CD8-positive, alpha-beta memory T cell (primary cell): ENCODE data around the gene TAAR8. TPM values are rescaled to one million over a fixed set of nuclear protein-coding genes. Genes with fewer than 3 reads are reported as not detected.

Experiments
- polyA plus RNA-seq: library from polyadenylated mRNA; unstranded; fragments of 300-500 nt; fragmentation: Illumina TruSeq; gene quantifications from one replicate; pipeline ENCODE4 v1.2.3, GENCODE V29; 2021
- total RNA-seq, 2 experiments: library from RNA; stranded (reverse); gene quantifications; one replicate each; pipeline ENCODE4 v1.2.3, GENCODE V29; 2021

TAAR8 gene
- total and polyA plus RNA-seq, 3 experiments from 2014 or later, result not detected

Other genes with a start within 250 kb of the TAAR8 start
- not detected for gene MOXD1, start 151.2 kb upstream of the TAAR8 start, total RNA-seq
- gene MOXD1, start 151.2 kb upstream of the TAAR8 start, polyA plus RNA-seq, result 0.25 TPM
- 10 to 100 TPM; 19.0 to 25.1 TPM for gene STX7, start 39.6 kb upstream of the TAAR8 start, total RNA-seq
- gene STX7, start 39.6 kb upstream of the TAAR8 start, polyA plus RNA-seq, result 11.4 TPM
- gene TAAR9, start 14.4 kb upstream of the TAAR8 start, total RNA-seq, result not detected
- not detected for gene TAAR9, start 14.4 kb upstream of the TAAR8 start, polyA plus RNA-seq
- gene TAAR6, start 17.6 kb downstream of the TAAR8 start, total RNA-seq, result not detected
- gene TAAR6, start 17.6 kb downstream of the TAAR8 start, polyA plus RNA-seq, result not detected
- gene TAAR5, start 37.1 kb downstream of the TAAR8 start, total RNA-seq, result not detected
- not detected for gene TAAR5, start 37.1 kb downstream of the TAAR8 start, polyA plus RNA-seq
- gene TAAR2, start 71.6 kb downstream of the TAAR8 start, total RNA-seq, result not detected
- not detected for gene TAAR2, start 71.6 kb downstream of the TAAR8 start, polyA plus RNA-seq
- not detected for gene TAAR1, start 106.5 kb downstream of the TAAR8 start, total RNA-seq
- gene TAAR1, start 106.5 kb downstream of the TAAR8 start, polyA plus RNA-seq, result not detected
- not detected for gene VNN1, start 161.4 kb downstream of the TAAR8 start, total RNA-seq
- not detected for gene VNN1, start 161.4 kb downstream of the TAAR8 start, polyA plus RNA-seq
- 1 to 10 TPM; 5.1 to 6.0 TPM for gene VNN2, start 205.2 kb downstream of the TAAR8 start, total RNA-seq
- gene VNN2, start 205.2 kb downstream of the TAAR8 start, polyA plus RNA-seq, result 35.8 TPM
- gene SLC18B1, start 246.0 kb downstream of the TAAR8 start, total RNA-seq, result 1 to 10 TPM; 7.1 to 7.3 TPM
- gene SLC18B1, start 246.0 kb downstream of the TAAR8 start, polyA plus RNA-seq, result 14.7 TPM